Thyroid gland (tissue), 4 donors: ENCODE measurements around the gene BCDIN3D.

Source experiments
- POLR2A ChIP-seq, 2 donors: fragments of 450-650 bp; IDR thresholded peaks; one replicate each; pipeline ENCODE4 v1.6.1; 2017; ENCODE audit warnings: antibody characterized with exemption in 2 of 2, mild to moderate bottlenecking in 2 of 2, moderate library complexity in 1 of 2
- TF ChIP-seq, protein P1 (sequence below), 6 experiments: fragments of 200-600 bp in 3 of 6; fragments of 450-650 bp in 3 of 6; sonication (generic) in 3 of 6; IDR thresholded peaks; one replicate each; pipeline ENCODE4 v1.5.1; 2016 to 2019; ENCODE audit warnings: antibody characterized with exemption in 6 of 6, mild to moderate bottlenecking in 2 of 6, inconsistent platforms in 1 of 6, moderate library complexity in 1 of 6

DNA sequence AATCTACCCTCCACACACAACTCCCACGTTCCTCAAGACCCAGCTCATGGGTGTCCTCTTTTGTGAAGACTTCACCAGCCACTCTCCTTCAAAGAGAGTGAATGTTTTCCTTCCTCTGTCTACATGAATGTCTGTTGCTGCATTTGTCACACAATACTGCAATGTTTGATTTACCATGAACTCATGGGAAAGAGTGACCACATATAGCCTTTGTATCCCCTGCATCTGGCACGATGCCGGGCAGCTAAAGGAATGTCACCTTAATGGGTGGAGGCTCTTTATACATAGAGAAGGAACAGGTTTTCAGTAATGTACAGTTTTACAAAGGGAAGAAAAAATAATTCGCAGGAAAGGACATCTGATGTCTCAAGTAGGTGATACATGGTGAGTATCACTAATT, 12.1 kb upstream of the BCDIN3D start:
- TF ChIP-seq, protein P1, sequence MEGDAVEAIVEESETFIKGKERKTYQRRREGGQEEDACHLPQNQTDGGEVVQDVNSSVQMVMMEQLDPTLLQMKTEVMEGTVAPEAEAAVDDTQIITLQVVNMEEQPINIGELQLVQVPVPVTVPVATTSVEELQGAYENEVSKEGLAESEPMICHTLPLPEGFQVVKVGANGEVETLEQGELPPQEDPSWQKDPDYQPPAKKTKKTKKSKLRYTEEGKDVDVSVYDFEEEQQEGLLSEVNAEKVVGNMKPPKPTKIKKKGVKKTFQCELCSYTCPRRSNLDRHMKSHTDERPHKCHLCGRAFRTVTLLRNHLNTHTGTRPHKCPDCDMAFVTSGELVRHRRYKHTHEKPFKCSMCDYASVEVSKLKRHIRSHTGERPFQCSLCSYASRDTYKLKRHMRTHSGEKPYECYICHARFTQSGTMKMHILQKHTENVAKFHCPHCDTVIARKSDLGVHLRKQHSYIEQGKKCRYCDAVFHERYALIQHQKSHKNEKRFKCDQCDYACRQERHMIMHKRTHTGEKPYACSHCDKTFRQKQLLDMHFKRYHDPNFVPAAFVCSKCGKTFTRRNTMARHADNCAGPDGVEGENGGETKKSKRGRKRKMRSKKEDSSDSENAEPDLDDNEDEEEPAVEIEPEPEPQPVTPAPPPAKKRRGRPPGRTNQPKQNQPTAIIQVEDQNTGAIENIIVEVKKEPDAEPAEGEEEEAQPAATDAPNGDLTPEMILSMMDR (IDR thresholded peaks at IDR 0.05) = no peak
- no peak for TF ChIP-seq POLR2A (IDR thresholded peaks at IDR 0.05)
